A673 (cell line): Measurements from ENCODE around the gene ACAD11. TPM values are rescaled to one million over a fixed set of nuclear protein-coding genes. Genes with fewer than 3 reads are reported as not detected.

Source experiments
- BruUV-seq: library from RNA; stranded (reverse); fragments of 400-500 nt; replicated peaks from 2 replicates; lab custom pipeline; 2021; lab: Mats Ljungman, UMichigan
- CTCF ChIA-PET: fragments of 300-600 bp; sonication (Branson Sonifier 250); formaldehyde crosslinking; loops from one replicate; lab custom pipeline; 2022; ENCODE audit warnings: antibody characterized with exemption; lab: Charles Lee
- POLR2A ChIA-PET: fragments of 300-600 bp; sonication (Branson Sonifier 250); formaldehyde crosslinking; loops from one replicate; lab custom pipeline; 2022; ENCODE audit warnings: antibody characterized with exemption; ENCODE audit not compliant: low non-redundant PET; lab: Charles Lee
- DNase-seq: peaks from one replicate; pipeline ENCODE4 v3.0.0-alpha.2; 2015; ENCODE audit warnings: low spot score
- H3K27ac ChIP-seq: fragments of 200-600 bp; sonication (generic); 2 replicates; pipeline ENCODE4 v1.5.1; 2016; ENCODE audit warnings: mixed run types, low read depth, mild to moderate bottlenecking, mixed read lengths, antibody characterized with exemption, low read length; ENCODE audit not compliant: poor library complexity, severe bottlenecking
- H3K27me3 ChIP-seq: fragments of 200-600 bp; sonication (generic); replicated peaks from 2 replicates; pipeline ENCODE4 v1.6.1; 2017; ENCODE audit warnings: mixed run types, low read depth, mild to moderate bottlenecking, mixed read lengths, antibody characterized with exemption, low read length; ENCODE audit not compliant: insufficient read depth, poor library complexity
- H3K36me3 ChIP-seq: fragments of 200-600 bp; sonication (generic); 2 replicates; pipeline ENCODE4 v1.6.1; 2016; ENCODE audit warnings: mixed run types, mild to moderate bottlenecking, mixed read lengths, antibody characterized with exemption, low read length; ENCODE audit not compliant: insufficient read depth, poor library complexity, severe bottlenecking
- H3K4me1 ChIP-seq: fragments of 200-600 bp; sonication (generic); 2 replicates; pipeline ENCODE4 v1.6.1; 2017; ENCODE audit warnings: mixed run types, mild to moderate bottlenecking, mixed read lengths, antibody characterized with exemption, low read length; ENCODE audit not compliant: insufficient read depth, poor library complexity, severe bottlenecking
- H3K4me3 ChIP-seq: fragments of 200-600 bp; sonication (generic); 2 replicates; pipeline ENCODE4 v1.5.1; 2016; ENCODE audit warnings: low read depth, mixed run types, mild to moderate bottlenecking, mixed read lengths, low read length; ENCODE audit not compliant: poor library complexity, severe bottlenecking
- H3K9me3 ChIP-seq: fragments of 200-600 bp; sonication (generic); 2 replicates; pipeline ENCODE4 v1.6.1; 2016; ENCODE audit warnings: mixed run types, low read depth, mild to moderate bottlenecking, mixed read lengths, antibody characterized with exemption, low read length; ENCODE audit not compliant: poor library complexity, severe bottlenecking
- EZH2 ChIP-seq: fragments of 200-600 bp; sonication (generic); IDR thresholded peaks from 2 replicates; pipeline ENCODE4 v1.6.1; 2017; ENCODE audit warnings: borderline replicate concordance, low read depth, mild to moderate bottlenecking, mixed read lengths, antibody characterized with exemption, low read length; ENCODE audit not compliant: poor library complexity, severe bottlenecking
- intact Hi-C: fragments of 100-400 bp; cut with micrococcal nuclease; formaldehyde crosslinking; loops from one replicate; pipeline ENCODE4 v1.10.0; 2022; ENCODE audit not compliant: unreplicated experiment
- total RNA-seq: library from RNA; stranded (reverse); gene quantifications from 2 replicates; pipeline ENCODE4 v1.2.3, GENCODE V29; 2021
- TF ChIP-seq, protein P1 (sequence below): fragments of 300-800, 200-600 bp; sonication (generic); conservative IDR thresholded peaks from 2 replicates; pipeline ENCODE4 v1.5.1; 2017; ENCODE audit warnings: low read depth, mild to moderate bottlenecking, antibody characterized with exemption, low read length, moderate library complexity, mixed read lengths

Gene ACAD11
- total RNA-seq, 1 experiment from 2014 or later = 10.4 TPM

DNA sequence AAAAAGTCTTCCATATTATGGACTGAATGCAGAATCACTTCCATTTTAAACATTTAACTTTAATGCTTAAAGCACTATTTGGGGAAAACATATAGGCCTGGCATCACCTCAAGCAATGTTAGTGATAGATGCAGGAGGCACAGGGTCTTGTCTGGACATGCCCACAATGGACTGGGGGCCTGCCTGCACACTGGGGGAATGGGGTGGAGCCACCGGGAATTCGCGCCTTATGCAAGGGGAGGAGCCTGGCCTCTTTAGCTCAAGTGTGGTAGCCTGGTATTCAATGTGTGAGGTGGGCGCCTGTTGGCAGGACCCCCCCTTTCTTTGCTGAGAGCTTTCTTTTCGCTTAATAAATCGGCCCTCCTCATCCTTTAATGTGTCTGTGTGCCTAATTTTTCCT, 32.7 kb downstream of the ACAD11 start:
- BruUV-seq = no TSS peak
- TF ChIP-seq, protein P1, sequence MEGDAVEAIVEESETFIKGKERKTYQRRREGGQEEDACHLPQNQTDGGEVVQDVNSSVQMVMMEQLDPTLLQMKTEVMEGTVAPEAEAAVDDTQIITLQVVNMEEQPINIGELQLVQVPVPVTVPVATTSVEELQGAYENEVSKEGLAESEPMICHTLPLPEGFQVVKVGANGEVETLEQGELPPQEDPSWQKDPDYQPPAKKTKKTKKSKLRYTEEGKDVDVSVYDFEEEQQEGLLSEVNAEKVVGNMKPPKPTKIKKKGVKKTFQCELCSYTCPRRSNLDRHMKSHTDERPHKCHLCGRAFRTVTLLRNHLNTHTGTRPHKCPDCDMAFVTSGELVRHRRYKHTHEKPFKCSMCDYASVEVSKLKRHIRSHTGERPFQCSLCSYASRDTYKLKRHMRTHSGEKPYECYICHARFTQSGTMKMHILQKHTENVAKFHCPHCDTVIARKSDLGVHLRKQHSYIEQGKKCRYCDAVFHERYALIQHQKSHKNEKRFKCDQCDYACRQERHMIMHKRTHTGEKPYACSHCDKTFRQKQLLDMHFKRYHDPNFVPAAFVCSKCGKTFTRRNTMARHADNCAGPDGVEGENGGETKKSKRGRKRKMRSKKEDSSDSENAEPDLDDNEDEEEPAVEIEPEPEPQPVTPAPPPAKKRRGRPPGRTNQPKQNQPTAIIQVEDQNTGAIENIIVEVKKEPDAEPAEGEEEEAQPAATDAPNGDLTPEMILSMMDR = no peak
- TF ChIP-seq EZH2 = no peak
- no peaks in the 10 kb centered on the region for H3K27me3 ChIP-seq
- intact Hi-C loops = no loop called here
- peaks cover 53% of the 10 kb centered on the region for H3K4me1 ChIP-seq
- H3K9me3 ChIP-seq = no peaks in the 10 kb centered on the region
- ChIA-PET CTCF (no interaction called here), POLR2A (no interaction called here)
- peaks cover 7% of the 10 kb centered on the region for H3K36me3 ChIP-seq
- H3K27ac ChIP-seq = no peak overlapping the region
- DNase-seq = peak; percentile 21
- H3K4me3 ChIP-seq = no peak overlapping the region

DNA sequence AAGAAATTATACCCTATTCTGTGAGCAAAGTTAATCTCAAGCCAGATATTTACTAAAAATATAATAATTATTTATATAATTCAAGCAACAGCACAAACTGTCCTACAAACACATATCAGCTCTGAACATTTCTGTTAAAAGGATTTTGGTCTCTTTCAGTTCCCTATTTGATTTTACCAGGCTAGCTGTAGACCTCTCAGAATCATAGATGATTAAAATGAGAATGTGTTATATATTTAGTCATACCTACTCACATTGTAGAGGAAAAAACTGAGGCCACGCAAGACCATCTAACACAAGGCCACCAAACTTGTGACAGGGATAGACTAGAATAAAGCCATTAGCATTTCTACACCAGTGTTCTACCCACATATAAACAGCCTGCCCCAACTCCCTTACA, 34.0 kb downstream of the ACAD11 start:
- no peaks in the 10 kb centered on the region for H3K9me3 ChIP-seq
- H3K36me3 ChIP-seq = peaks cover 7% of the 10 kb centered on the region
- TF ChIP-seq, protein P1 = no peak
- TF ChIP-seq EZH2 = no peak
- intact Hi-C loops = no loop called here
- no TSS peak for BruUV-seq
- ChIA-PET CTCF (no interaction called here), POLR2A (no interaction called here)
- no peak overlapping the region for H3K4me3 ChIP-seq
- no peak overlapping the region for H3K27ac ChIP-seq
- peaks cover 53% of the 10 kb centered on the region for H3K4me1 ChIP-seq
- H3K27me3 ChIP-seq = no peaks in the 10 kb centered on the region
- no peak for DNase-seq

DNA sequence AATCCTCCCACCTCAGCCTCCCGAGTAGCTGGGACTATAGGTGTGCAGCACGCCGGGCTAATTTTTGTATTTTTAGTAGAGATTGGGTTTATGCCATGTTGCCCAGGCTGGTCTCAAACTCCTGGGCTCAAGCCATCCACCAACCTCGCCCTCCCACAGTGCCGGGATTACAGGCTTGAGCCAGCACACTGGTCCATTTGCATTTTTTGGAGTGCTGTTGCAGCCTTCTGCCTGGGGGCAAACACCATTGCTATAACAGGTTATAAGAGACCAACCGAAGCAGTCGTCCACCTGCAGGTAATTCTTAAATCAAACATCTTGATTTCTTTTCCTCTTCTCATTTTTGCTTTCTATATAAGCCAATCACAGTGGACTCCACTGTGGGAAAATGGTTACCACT, 34.8 kb downstream of the ACAD11 start:
- no peak overlapping the region for H3K4me3 ChIP-seq
- H3K27ac ChIP-seq = no peak overlapping the region
- peaks cover 7% of the 10 kb centered on the region for H3K36me3 ChIP-seq
- no peaks in the 10 kb centered on the region for H3K27me3 ChIP-seq
- TF ChIP-seq EZH2 = no peak
- TF ChIP-seq, protein P1 = no peak
- no TSS peak for BruUV-seq
- ChIA-PET CTCF (no interaction called here), POLR2A (no interaction called here)
- DNase-seq = no peak
- H3K9me3 ChIP-seq = no peaks in the 10 kb centered on the region
- peaks cover 46% of the 10 kb centered on the region for H3K4me1 ChIP-seq
- intact Hi-C loops = no loop called here
